Measurements from ENCODE around the gene NNT.

GRCh38 chr5:43623048-43623680 is 20.2 kb downstream of the NNT start:
- no peak for TF ChIP-seq EZH2 (IDR thresholded peaks at IDR 0.05; ENCODE audit: borderline replicate concordance, low read depth, low read length, severe bottlenecking)
- no peak for TF ChIP-seq CTCF (IDR thresholded peaks at IDR 0.05; ENCODE audit: borderline replicate concordance, extremely low read depth, low read length, poor library complexity, severe bottlenecking)

All from DND-41 (cell line).